H9 (cell line): ENCODE results near the gene TMEM198. TPM values are rescaled to one million over a fixed set of nuclear protein-coding genes. Genes with fewer than 3 reads are reported as not detected.

Experiments used
- DNase-seq: peaks from one replicate; pipeline ENCODE4 v3.0.0-alpha.2; 2017
- H2AFZ ChIP-seq: one replicate; pipeline ENCODE4 v1.6.1; 2013; ENCODE audit warnings: mild to moderate bottlenecking, low read length, control low read depth, moderate library complexity
- H2AK5ac ChIP-seq: 2 replicates; pipeline ENCODE4 v1.6.1; 2013; ENCODE audit warnings: low read length, control low read depth, mixed read lengths; ENCODE audit not compliant: insufficient read length
- H2BK120ac ChIP-seq: one replicate; pipeline ENCODE4 v1.6.1; 2013; ENCODE audit warnings: low read depth, mild to moderate bottlenecking, low read length, control low read depth, inconsistent platforms; ENCODE audit not compliant: poor library complexity, severe bottlenecking
- H2BK12ac ChIP-seq: 2 replicates; pipeline ENCODE4 v1.6.1; 2013; ENCODE audit warnings: low read length, control low read depth, mixed read lengths, low read depth; ENCODE audit not compliant: insufficient read length
- H2BK15ac ChIP-seq: 2 replicates; pipeline ENCODE4 v1.6.1; 2013; ENCODE audit warnings: low read depth, low read length, control low read depth
- H2BK20ac ChIP-seq: one replicate; pipeline ENCODE4 v1.6.1; 2013; ENCODE audit warnings: low read depth, mild to moderate bottlenecking, low read length, control low read depth, inconsistent platforms; ENCODE audit not compliant: poor library complexity, severe bottlenecking
- H2BK5ac ChIP-seq: 2 replicates; pipeline ENCODE4 v1.6.1; 2013; ENCODE audit warnings: low read length, control low read depth, mixed read lengths; ENCODE audit not compliant: insufficient read length
- H3K14ac ChIP-seq: 2 replicates; pipeline ENCODE4 v1.6.1; 2013; ENCODE audit warnings: low read length, control low read depth; ENCODE audit not compliant: insufficient read depth
- H3K18ac ChIP-seq: 2 replicates; pipeline ENCODE4 v1.6.1; 2013; ENCODE audit warnings: low read depth, mild to moderate bottlenecking, mixed read lengths, low read length, control low read depth; ENCODE audit not compliant: insufficient read length
- H3K23ac ChIP-seq: 2 replicates; pipeline ENCODE4 v1.6.1; 2013; ENCODE audit warnings: low read length, control low read depth, mixed read lengths, low read depth; ENCODE audit not compliant: insufficient read length
- H3K23me2 ChIP-seq: 2 replicates; pipeline ENCODE4 v1.6.1; 2013; ENCODE audit warnings: low read depth, mild to moderate bottlenecking, mixed read lengths, low read length, control low read depth; ENCODE audit not compliant: insufficient read length, poor library complexity, severe bottlenecking
- H3K27ac ChIP-seq: 2 replicates; pipeline ENCODE4 v1.5.1; 2013; ENCODE audit warnings: low read length, control low read depth, mixed read lengths, low read depth; ENCODE audit not compliant: insufficient read length
- H3K27me3 ChIP-seq: 2 replicates; pipeline ENCODE4 v1.6.1; 2013; ENCODE audit warnings: low read length, control low read depth, inconsistent platforms; ENCODE audit not compliant: insufficient read depth
- H3K4ac ChIP-seq: 2 replicates; pipeline ENCODE4 v1.6.1; 2013; ENCODE audit warnings: low read depth, mild to moderate bottlenecking, control low read depth, inconsistent platforms, low read length, moderate library complexity
- H3K4me1 ChIP-seq: 2 replicates; pipeline ENCODE4 v1.6.1; 2013; ENCODE audit warnings: low read length, control low read depth, inconsistent platforms; ENCODE audit not compliant: insufficient read depth
- H3K4me2 ChIP-seq: 2 replicates; pipeline ENCODE4 v1.6.1; 2013; ENCODE audit warnings: low read length, control low read depth, mixed read lengths; ENCODE audit not compliant: insufficient read length, insufficient read depth
- H3K56ac ChIP-seq: 2 replicates; pipeline ENCODE4 v1.6.1; 2013; ENCODE audit warnings: low read depth, mild to moderate bottlenecking, mixed read lengths, low read length, control low read depth; ENCODE audit not compliant: insufficient read length
- H3K79me1 ChIP-seq: 2 replicates; pipeline ENCODE4 v1.6.1; 2013; ENCODE audit warnings: low read depth, mild to moderate bottlenecking, moderate library complexity, low read length, control low read depth, inconsistent platforms; ENCODE audit not compliant: insufficient read depth, poor library complexity, severe bottlenecking
- H3K79me2 ChIP-seq: 2 replicates; pipeline ENCODE4 v1.6.1; 2013; ENCODE audit warnings: low read length, control low read depth, inconsistent platforms; ENCODE audit not compliant: insufficient read depth
- H3K9ac ChIP-seq: 2 replicates; pipeline ENCODE4 v1.6.1; 2013; ENCODE audit warnings: low read length, control low read depth, mixed read lengths; ENCODE audit not compliant: insufficient read length; ENCODE audit errors: extremely low read depth
- H3K9me3 ChIP-seq: one replicate; pipeline ENCODE4 v1.6.1; 2013; ENCODE audit warnings: low read depth, low read length, inconsistent platforms; ENCODE audit not compliant: control insufficient read depth
- H3T11ph ChIP-seq: one replicate; pipeline ENCODE4 v1.6.1; 2013; ENCODE audit warnings: mild to moderate bottlenecking, low read length, control low read depth, inconsistent platforms
- H4K20me1 ChIP-seq: one replicate; pipeline ENCODE4 v1.6.1; 2013; ENCODE audit not compliant: control insufficient read depth, insufficient read length, insufficient read depth
- H4K5ac ChIP-seq: 2 replicates; pipeline ENCODE4 v1.6.1; 2013; ENCODE audit warnings: low read depth, mild to moderate bottlenecking, mixed read lengths, low read length, control low read depth; ENCODE audit not compliant: insufficient read length
- H4K8ac ChIP-seq: replicated peaks from 2 replicates; pipeline ENCODE4 v1.6.1; 2013; ENCODE audit warnings: low read length, control low read depth, mixed read lengths, low read depth; ENCODE audit not compliant: insufficient read length
- H4K91ac ChIP-seq: 2 replicates; pipeline ENCODE4 v1.6.1; 2013; ENCODE audit warnings: low read depth, mild to moderate bottlenecking, moderate library complexity, mixed read lengths, low read length, control low read depth; ENCODE audit not compliant: insufficient read length
- H3K27ac Mint-ChIP-seq, 3 experiments: 2 replicates in 2 of 3; 3 replicates in 1 of 3; pipeline ENCODE4 v1.8.0; 2020 to 2021; ENCODE audit warnings: mixed read lengths in 3 of 3, mild to moderate bottlenecking in 1 of 3, moderate library complexity in 1 of 3
- H3K27me3 Mint-ChIP-seq: 2 replicates; pipeline ENCODE4 v1.8.0; 2021; ENCODE audit warnings: low read depth, mild to moderate bottlenecking, moderate library complexity, mixed read lengths
- H3K36me3 Mint-ChIP-seq, 3 experiments: 2 replicates in 2 of 3; 3 replicates in 1 of 3; pipeline ENCODE4 v1.8.0; 2020 to 2021; ENCODE audit warnings: low read depth in 3 of 3, mixed read lengths in 3 of 3; ENCODE audit not compliant: insufficient read depth in 1 of 3
- H3K4me1 Mint-ChIP-seq, 2 experiments: 2 replicates each; pipeline ENCODE4 v1.8.0; 2020; ENCODE audit warnings: mixed read lengths in 2 of 2
- H3K4me3 Mint-ChIP-seq, 2 experiments: 2 replicates in 1 of 2; 3 replicates in 1 of 2; pipeline ENCODE4 v1.8.0; 2020 to 2021; ENCODE audit warnings: mild to moderate bottlenecking in 2 of 2, mixed read lengths in 2 of 2, moderate library complexity in 1 of 2
- H3K9me3 Mint-ChIP-seq, 2 experiments: 2 replicates in 1 of 2; 3 replicates in 1 of 2; pipeline ENCODE4 v1.8.0; 2020; ENCODE audit warnings: mild to moderate bottlenecking in 2 of 2, mixed read lengths in 2 of 2, moderate library complexity in 1 of 2
- WGBS: extraction: QIAGEN DNeasy Blood & Tissue Kit; methylation state at CpG from one replicate; pipeline ENCODE4 v1.1.7; 2013; ENCODE audit warnings: missing lambda C conversion rate, low lambda C conversion rate, mixed read lengths; ENCODE audit not compliant: insufficient read length; ENCODE audit errors: extremely low coverage; 5-methylcytosine and 5-hydroxymethylcytosine counted together
- total RNA-seq: library from RNA; stranded (reverse); gene quantifications from 2 replicates; pipeline ENCODE4 v1.2.1, GENCODE V29; 2021
- TF ChIP-seq, protein P1 (sequence below): fragments of 200-600 bp; sonication (generic); conservative IDR thresholded peaks from 3 replicates; pipeline ENCODE4 v1.8.0; 2021; ENCODE audit warnings: antibody characterized with exemption, mild to moderate bottlenecking

Gene TMEM198
- total RNA-seq, 1 experiment from 2014 or later, result 7.7 TPM

DNA sequence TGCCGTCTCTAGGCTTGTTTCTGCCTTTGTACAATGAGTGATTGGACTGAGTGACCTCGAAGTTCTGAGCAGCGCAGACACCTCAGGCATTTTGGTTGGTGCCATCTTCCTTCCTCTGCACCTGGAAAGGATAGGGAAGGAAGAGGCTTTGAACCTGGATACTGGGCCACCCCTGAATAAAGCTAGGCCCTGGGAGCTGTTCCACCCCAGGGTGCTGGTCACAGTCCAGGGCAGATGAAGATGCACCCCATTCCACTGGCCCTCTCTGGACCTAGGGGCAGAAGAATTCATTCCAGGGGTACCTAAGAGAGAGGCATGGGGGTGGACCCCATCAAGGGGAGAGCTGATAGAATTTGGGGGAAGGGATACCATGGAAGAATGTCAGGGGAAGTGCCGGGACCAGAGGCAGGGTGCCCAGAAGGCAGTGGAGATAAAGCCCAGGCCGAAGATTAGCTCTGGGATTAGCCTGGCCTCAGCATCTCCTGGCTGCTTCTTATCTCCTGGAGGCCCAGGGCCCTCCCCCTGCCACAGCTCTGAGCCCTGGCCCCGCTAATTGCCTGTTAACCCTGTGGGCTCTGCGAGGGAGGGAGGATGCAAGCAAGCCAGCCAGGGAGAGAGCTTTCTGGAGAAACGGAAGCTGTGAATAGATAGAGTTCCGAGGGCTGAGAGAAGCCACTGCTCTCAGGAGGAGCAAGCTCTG, 18.1 kb upstream of the TMEM198 start:
- H3K27me3 Mint-ChIP-seq, result peaks cover 58% of the 10 kb centered on the region
- H2BK120ac ChIP-seq, result no peak overlapping the region
- H4K8ac ChIP-seq, result no peak overlapping the region
- no peak overlapping the region for H3K4ac ChIP-seq
- peaks cover 3% of the 10 kb centered on the region; the same call in 1 of the 2 replicates for H3K4me1 ChIP-seq
- H3T11ph ChIP-seq, result no peak overlapping the region
- no peaks in the 10 kb centered on the region for H3K79me1 ChIP-seq
- no peak overlapping the region for H2BK20ac ChIP-seq
- peak overlapping the region in 1 of 2 experiments; percentile 11; a peak in 1 of 5 replicates for H3K4me3 Mint-ChIP-seq
- H3K79me2 ChIP-seq, result no peaks in the 10 kb centered on the region
- no peak overlapping the region for H4K5ac ChIP-seq
- H4K91ac ChIP-seq, result no peak overlapping the region
- no peak overlapping the region for H2AK5ac ChIP-seq
- H3K18ac ChIP-seq, result no peak overlapping the region
- H3K27me3 ChIP-seq, result no peaks in the 10 kb centered on the region; the same call in 1 of the 2 replicates
- no peaks in the 10 kb centered on the region for H3K36me3 Mint-ChIP-seq
- no peak overlapping the region for H2BK15ac ChIP-seq
- no peak for DNase-seq
- no peak overlapping the region for H3K56ac ChIP-seq
- no peak overlapping the region for H3K14ac ChIP-seq
- no peaks in the 10 kb centered on the region for H3K9me3 ChIP-seq
- no peaks in the 10 kb centered on the region for H4K20me1 ChIP-seq
- no peak overlapping the region for H3K27ac ChIP-seq
- no peak overlapping the region for H2BK12ac ChIP-seq
- no peak overlapping the region for H2BK5ac ChIP-seq
- no peak overlapping the region for H3K23ac ChIP-seq
- TF ChIP-seq, protein P1, sequence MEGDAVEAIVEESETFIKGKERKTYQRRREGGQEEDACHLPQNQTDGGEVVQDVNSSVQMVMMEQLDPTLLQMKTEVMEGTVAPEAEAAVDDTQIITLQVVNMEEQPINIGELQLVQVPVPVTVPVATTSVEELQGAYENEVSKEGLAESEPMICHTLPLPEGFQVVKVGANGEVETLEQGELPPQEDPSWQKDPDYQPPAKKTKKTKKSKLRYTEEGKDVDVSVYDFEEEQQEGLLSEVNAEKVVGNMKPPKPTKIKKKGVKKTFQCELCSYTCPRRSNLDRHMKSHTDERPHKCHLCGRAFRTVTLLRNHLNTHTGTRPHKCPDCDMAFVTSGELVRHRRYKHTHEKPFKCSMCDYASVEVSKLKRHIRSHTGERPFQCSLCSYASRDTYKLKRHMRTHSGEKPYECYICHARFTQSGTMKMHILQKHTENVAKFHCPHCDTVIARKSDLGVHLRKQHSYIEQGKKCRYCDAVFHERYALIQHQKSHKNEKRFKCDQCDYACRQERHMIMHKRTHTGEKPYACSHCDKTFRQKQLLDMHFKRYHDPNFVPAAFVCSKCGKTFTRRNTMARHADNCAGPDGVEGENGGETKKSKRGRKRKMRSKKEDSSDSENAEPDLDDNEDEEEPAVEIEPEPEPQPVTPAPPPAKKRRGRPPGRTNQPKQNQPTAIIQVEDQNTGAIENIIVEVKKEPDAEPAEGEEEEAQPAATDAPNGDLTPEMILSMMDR, result no peak
- H3K4me1 Mint-ChIP-seq, result peaks cover 52 to 64% of the 10 kb centered on the region in 2 experiments
- H3K4me2 ChIP-seq, result no peak overlapping the region
- WGBS, result no CpG with 5 or more reads among the region's 9 CpGs
- H3K23me2 ChIP-seq, result peaks cover 7% of the 10 kb centered on the region
- H3K9ac ChIP-seq, result no peak overlapping the region
- H3K9me3 Mint-ChIP-seq, result no peaks in the 10 kb centered on the region; a peak in 1 of 5 replicates
- no peak overlapping the region; a peak in 1 of 7 replicates for H3K27ac Mint-ChIP-seq
- H2AFZ ChIP-seq, result no peak overlapping the region
